Measurements from ENCODE around the gene AGK. TPM values are rescaled to one million over a fixed set of nuclear protein-coding genes. Genes with fewer than 3 reads are reported as not detected.

The AGK gene
- total and polyA plus RNA-seq, 2 of the 8 experiments (the other 6 are each of a cell fraction or from before 2014, with no cell fraction given): 25.8 to 34.0 TPM

DNA sequence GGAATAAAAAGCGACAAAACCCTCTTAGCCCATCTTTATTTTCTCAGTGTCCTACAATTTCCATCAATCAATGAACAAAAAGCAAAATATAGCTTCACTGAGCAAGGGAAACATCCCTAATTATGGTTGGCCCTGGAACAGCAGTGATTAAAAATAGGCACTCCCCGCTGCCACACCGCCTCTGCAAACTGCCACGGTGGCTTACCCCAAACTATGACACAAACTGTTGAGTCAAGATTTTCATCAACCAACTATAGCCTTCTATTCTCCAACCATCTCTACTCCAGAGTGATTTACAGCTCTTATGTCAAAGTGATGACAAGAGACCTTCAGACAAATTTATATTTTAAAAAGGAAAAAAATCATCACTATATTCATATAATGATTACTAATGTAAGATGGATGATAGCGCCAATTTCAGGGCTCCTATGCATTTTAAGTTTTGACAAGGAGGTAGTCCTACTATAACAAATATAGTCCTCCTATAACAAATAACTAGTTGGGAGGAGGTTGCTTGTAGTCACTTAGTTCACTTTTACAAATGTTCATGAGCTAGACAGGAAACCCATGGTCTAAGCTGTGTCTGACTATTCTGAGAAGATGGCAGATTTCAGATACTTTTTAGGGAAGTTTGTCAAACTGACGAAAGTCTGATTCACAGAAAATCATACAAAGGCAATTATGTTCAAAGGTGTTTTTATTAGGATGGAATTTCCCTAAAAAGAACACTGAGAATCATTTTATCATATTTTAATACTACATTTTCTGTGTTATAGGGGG, 124.4 kb downstream of the AGK start:
- CTCF ChIA-PET (ENCODE audit: partially characterized antibody): interaction anchor here (0.6 to 5.1 kb wide), 17 partner anchors 9 to 462 kb away, joined by 3 to 62 read pairs (median 3); no protein-coding TSS in a partner anchor
- Histone ChIP-seq H3K56ac (replicated peaks; ENCODE audit: insufficient read length, low read depth, low read length) (no peak overlapping the region), H3K9ac (replicated peaks in 1 of 4; ENCODE audit: extremely low read depth in 1 of 4, low read depth in 3 of 4, low read length in 3 of 4) (no peak overlapping the region), H2AK5ac (ENCODE audit: low read depth, low read length) (no peak overlapping the region), H3K79me2 (ENCODE audit: control insufficient read depth in 1 of 2, insufficient read depth in 2 of 2, low read length in 2 of 2) (no peaks in the 10 kb centered on the region), H2BK120ac (replicated peaks; ENCODE audit: low read depth, low read length) (no peak overlapping the region), H3K23me2 (ENCODE audit: low read depth, low read length) (no peaks in the 10 kb centered on the region), H4K5ac (ENCODE audit: insufficient read length, low read depth, low read length) (no peak overlapping the region), H4K8ac (ENCODE audit: extremely low read depth, insufficient read depth, low read length) (no peak overlapping the region), H3K4me2 (ENCODE audit: insufficient read depth in 1 of 2, low read depth in 2 of 2, low read length in 2 of 2) (no peak overlapping the region), H2AFZ (ENCODE audit: low read length) (no peak overlapping the region), H3K14ac (ENCODE audit: insufficient read length) (no peak overlapping the region), H3K4ac (replicated peaks; ENCODE audit: insufficient read length, low read depth, low read length) (no peak overlapping the region), H3K18ac (ENCODE audit: extremely low read depth, low read length) (no peak overlapping the region), H4K91ac (replicated peaks; ENCODE audit: insufficient read length, low read length) (no peak overlapping the region), H3K4me1 (replicated peaks in 1 of 4; ENCODE audit: control insufficient read depth in 3 of 4, insufficient read depth in 4 of 4, low read length in 3 of 4) (no peaks in the 10 kb centered on the region; a peak in 1 of 7 replicates), H3K79me1 (ENCODE audit: low read depth, low read length) (no peaks in the 10 kb centered on the region), H3K36me3 (ENCODE audit: control insufficient read depth in 2 of 4, insufficient read depth in 4 of 4, low read length in 3 of 4) (peaks cover 0 to 15% (median 5%) of the 10 kb centered on the region in 4 experiments; a peak in 5 of 8 replicates), H2BK20ac (ENCODE audit: low read length) (no peak overlapping the region), H2BK15ac (ENCODE audit: low read length) (no peak overlapping the region), H3K27ac (ENCODE audit: low read depth, low read length) (no peak overlapping the region), H3K9me3 (ENCODE audit: insufficient read depth in 2 of 2, low read depth in 1 of 2, low read length in 1 of 2) (peaks cover 0 to 3% of the 10 kb centered on the region in 2 experiments; a peak in 1 of 4 replicates), H3K4me3 (ENCODE audit: extremely low read depth in 1 of 4, insufficient read depth in 2 of 4, low read depth in 3 of 4, low read length in 4 of 4) (no peak overlapping the region), H2BK12ac (ENCODE audit: low read depth, low read length) (no peak overlapping the region), H3K23ac (ENCODE audit: insufficient read length) (no peak overlapping the region), H4K20me1 (replicated peaks in 1 of 2; ENCODE audit: control insufficient read depth in 1 of 2, insufficient read depth in 2 of 2, low read length in 2 of 2) (peaks cover 0 to 2% of the 10 kb centered on the region in 2 experiments), H3K27me3 (replicated peaks in 1 of 4; ENCODE audit: control insufficient read depth in 3 of 4, extremely low read depth in 1 of 4, insufficient read depth in 3 of 4, low read length in 3 of 4) (no peaks in the 10 kb centered on the region), H2BK5ac (ENCODE audit: low read depth, low read length) (no peak overlapping the region)
- FAIRE-seq (no peak), DNase-seq (ENCODE audit: low read depth in 1 of 2, low spot score in 2 of 2) (no peak)
- WGBS, 2 experiments (ENCODE audit: extremely low coverage in 1 of 2, insufficient coverage in 1 of 2, insufficient read length in 1 of 2, insufficient replicate concordance in 2 of 2, low coverage in 1 of 2, low lambda C conversion rate in 2 of 2, missing lambda C conversion rate in 1 of 2): 93% methylated on average over 6 of the region's 6 CpGs; no CpG with 5 or more reads in 1 of the 2 experiments
- POLR2A ChIA-PET (ENCODE audit: partially characterized antibody): interaction anchor here (1.5 kb wide), 1 partner anchor 27 kb away, joined by 3 read pairs; no protein-coding TSS in a partner anchor
- no peak for TF ChIP-seq KDM5A (IDR thresholded peaks at IDR 0.05; ENCODE audit: low read length)
- TF ChIP-seq POU5F1 (IDR thresholded peaks at IDR 0.05; ENCODE audit: low read depth, low read length): no peak
- no peak for TF ChIP-seq POLR2AphosphoS5 (IDR thresholded peaks at IDR 0.05; ENCODE audit: low read depth, low read length)
- no peak for TF ChIP-seq KDM1A (IDR thresholded peaks at IDR 0.05; ENCODE audit: borderline replicate concordance, low read length)
